GM19463 (cell line): Measurements from ENCODE around the gene INCA1.

ENCODE experiments used
- ATAC-seq: cut with Tn5 transposase; IDR thresholded peaks from one replicate; pipeline ENCODE4 v1.9.1; 2021; ENCODE audit warnings: mild to moderate bottlenecking, moderate library complexity; ENCODE audit not compliant: unreplicated experiment

The INCA1 gene

GRCh38 chr17:5014357-5014756 is 17.0 kb upstream of the INCA1 start:
- no peak for ATAC-seq

- no peak for ATAC-seq
These were observed 14.6 kb upstream of the INCA1 start for GRCh38 chr17:5011928-5012327.

GRCh38 chr17:5003214-5003867 is 6.0 kb upstream of the INCA1 start:
- ATAC-seq: no peak

- ATAC-seq: no peak
These were observed 4.9 kb upstream of the INCA1 start for GRCh38 chr17:5002121-5002788.

GRCh38 chr17:5000237-5000639 is 2.9 kb upstream of the INCA1 start:
- ATAC-seq: no peak

GRCh38 chr17:4999430-5000093 is 2.2 kb upstream of the INCA1 start:
- no peak for ATAC-seq

GRCh38 chr17:4998732-4999429 is 1.6 kb upstream of the INCA1 start:
- no peak for ATAC-seq

GRCh38 chr17:4998027-4998731 is 857 bp upstream of the INCA1 start:
- no peak for ATAC-seq

GRCh38 chr17:4994081-4994595 is 3.2 kb downstream of the INCA1 start:
- ATAC-seq: no peak

GRCh38 chr17:4987767-4988567 is 9.4 kb downstream of the INCA1 start:
- no peak for ATAC-seq

GRCh38 chr17:4986951-4987766 is 10.2 kb downstream of the INCA1 start, which contains the start of gene CAMTA2:
CAMTA2 (minus strand) TSS chr17:4987675; CDS start chr17:4986222, 1,453 bp downstream.
- ATAC-seq: peak; percentile 72

GRCh38 chr17:4986403-4986802 is 10.9 kb downstream of the INCA1 start:
- no peak for ATAC-seq

GRCh38 chr17:4982305-4982704 is 15.0 kb downstream of the INCA1 start:
- ATAC-seq: no peak

- no peak for ATAC-seq
These were observed 16.6 kb downstream of the INCA1 start for GRCh38 chr17:4980644-4981216.

- no peak for ATAC-seq
These were observed 18.6 kb downstream of the INCA1 start for GRCh38 chr17:4978726-4979125.

GRCh38 chr17:4974115-4974670 is 23.1 kb downstream of the INCA1 start:
- ATAC-seq: no peak

- no peak for ATAC-seq
These were observed 23.8 kb downstream of the INCA1 start for GRCh38 chr17:4973256-4974114.
